ENCODE measurements around the gene ALDH1A2.
A peak's percentile ranks its signal among the peaks of the same experiment; 100 is the strongest.

Gene ALDH1A2

DNA sequence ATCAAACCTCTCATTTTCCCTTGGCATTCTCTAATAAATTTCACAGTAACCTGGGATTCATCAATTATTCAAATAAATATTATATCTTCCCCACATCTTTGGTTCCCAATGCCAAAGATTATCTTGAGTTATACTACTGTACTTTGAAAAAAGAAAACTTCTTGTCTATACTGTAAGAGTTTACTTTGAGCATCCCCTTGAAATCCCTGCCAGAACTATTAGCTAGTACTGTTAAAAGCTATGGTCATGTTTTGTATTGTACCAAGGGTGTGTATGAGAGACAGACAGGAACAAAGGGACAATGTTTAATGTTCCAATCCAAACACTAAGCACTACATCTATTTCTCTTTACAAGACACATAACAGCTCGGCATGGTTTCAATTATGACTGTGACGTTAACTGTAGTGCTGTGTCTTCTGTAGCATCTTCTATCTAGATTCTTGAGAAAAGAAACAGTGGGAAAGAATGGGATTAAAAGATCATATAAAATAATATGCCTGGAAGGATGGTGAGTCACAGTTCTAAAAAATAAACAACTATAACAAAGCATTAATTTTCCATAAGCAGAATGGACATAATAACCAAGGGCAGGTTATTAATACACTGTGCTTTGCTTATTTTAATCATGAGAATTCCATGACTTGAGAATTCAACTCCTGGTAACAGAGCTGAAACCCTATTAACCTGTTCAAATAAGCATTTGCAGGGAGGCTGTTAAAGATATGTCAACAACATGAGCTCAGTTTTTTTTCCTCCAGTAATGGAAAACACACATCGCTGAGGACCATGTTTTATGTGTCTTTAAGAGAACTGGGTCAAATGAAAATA is 71.1 kb downstream of the ALDH1A2 start:
- DNase-seq: no peak

DNA sequence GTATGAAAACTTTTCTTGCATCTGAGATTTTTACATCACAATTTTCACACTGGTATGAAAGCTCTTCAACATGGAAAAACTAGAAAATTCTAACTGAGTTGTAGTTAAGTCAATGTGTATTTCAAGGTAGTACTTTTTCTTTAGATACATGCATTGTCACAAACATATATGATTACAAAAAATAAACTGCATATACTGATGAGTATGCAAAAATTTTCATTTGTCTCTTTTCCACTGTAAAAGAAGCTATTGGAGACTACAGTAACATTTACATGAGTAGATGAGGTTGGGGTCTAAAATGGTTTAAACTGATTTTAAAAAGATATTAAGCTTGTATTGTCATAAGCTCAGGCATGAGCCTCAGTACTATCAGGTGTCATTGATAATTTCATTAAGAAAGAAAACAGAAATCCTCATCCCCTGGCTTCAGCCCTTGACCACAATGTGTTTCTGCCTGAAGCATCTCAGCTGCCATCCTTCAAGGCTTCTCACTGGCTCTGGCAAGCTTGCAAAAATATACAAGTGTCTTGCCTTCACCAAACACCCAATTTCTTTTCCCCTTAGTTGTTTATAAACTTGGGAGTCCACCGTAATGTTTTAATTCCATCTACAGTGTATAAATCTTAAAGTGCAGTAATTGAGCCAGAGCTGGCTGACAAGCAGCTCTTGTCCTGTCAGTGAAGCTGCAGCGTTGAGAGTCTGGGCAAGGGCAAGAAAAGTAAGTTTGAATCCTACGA is 71.9 kb downstream of the ALDH1A2 start:
- no peak for DNase-seq

DNA sequence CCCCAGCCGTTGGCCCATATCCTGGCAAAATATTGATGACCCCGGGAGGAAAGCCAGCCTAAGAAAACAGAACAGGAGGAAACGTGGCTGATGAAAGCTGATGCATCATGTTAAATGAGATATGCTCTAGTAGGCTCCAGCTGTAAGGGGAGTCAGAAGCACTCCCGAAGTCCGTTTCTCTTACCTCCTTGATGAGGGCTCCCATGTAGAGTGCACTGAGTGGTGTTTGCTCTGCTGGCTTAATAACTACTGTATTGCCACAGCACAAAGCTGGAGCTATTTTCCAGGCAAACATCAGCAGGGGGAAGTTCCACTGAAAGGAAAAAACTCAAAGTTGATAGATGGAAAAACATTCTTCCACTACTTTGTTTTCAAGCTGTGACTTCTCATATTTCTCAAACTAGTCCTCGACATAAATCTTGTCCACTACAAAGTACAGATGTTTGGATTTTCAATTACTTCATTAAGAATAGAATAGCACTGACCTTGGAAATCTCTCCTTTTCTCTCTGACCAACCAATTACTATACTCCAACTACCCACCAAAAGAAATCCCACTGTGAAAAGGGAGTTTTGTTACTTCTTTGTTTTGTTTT is 72.7 kb downstream of the ALDH1A2 start:
- no peak for DNase-seq

DNA sequence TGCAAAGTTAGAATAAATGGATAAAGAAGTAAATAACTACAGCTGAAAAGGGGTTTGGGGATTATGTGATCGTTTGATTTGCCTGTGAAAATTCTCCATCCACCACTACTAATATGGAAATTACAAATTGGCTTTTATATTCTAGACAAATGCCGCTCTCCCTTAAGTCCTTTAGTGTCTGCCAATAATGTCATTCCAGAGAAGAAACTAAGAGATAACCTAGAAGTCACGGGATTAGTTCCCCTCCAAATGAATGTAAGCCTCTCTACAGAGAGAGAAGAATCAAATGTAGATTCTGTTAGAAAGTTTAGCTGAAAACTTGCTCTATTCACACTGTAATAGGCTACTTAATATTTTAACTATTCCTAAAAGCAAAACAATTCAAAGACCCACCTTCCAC is 92.0 kb downstream of the ALDH1A2 start:
- no peak for DNase-seq

DNA sequence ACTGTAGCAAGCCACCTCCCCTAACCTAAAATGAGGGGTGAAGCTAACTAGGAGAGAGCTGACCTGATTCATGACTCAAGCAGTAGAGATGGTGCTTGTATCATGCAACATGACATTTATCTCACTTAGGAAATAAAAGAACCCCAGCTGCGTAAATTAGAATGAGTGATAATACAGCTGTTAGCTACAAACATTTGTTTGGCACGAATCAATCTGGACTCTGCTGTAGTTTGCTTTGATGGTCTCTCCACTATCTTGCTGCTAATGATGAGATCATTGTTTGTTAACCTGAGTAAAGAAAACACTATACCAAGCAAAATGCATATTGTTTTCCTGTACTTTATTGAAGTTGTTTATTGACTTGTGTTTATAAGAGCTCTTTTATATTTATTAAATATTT is 92.6 kb downstream of the ALDH1A2 start:
- DNase-seq: no peak

DNA sequence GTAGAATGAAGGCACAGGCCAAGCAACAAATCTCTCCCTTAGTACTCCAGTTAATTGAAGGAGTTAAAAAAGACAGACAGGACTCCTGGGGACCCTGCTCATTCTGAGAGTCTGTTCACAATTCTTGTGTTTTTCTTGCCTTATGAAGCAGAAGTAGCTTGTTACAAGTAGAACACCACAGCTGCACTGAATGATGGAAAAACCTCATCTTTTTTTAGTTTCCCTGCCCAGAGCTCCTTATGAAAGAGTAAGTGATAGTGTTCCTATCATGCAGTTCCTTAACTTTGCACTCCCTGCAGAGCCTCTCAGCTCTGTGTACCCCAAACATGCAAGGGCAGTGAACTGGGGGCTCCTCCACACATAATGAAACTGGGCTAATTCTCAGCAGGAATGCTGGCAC is 95.5 kb downstream of the ALDH1A2 start:
- DNase-seq: no peak

DNA sequence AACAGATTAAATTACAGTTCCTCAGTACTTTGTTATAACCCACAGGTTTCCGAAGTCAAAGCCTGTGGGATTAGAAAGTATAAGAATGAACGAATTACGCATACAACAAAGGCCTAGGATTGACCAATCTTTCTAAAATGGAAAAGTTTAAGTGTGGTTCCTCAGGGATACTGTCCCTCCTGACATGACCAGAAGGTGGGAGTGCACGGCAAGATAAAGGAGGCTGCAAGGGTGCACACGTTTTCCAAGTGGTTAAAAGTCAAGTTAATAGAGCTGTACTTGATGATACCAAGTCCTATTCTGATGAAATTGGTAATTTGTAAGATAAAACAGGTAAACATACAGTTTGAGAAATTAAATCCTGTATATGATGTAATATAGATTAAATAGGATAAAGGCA is 96.2 kb downstream of the ALDH1A2 start:
- peak in 1 of 2 experiments; percentile 22 for DNase-seq

DNA sequence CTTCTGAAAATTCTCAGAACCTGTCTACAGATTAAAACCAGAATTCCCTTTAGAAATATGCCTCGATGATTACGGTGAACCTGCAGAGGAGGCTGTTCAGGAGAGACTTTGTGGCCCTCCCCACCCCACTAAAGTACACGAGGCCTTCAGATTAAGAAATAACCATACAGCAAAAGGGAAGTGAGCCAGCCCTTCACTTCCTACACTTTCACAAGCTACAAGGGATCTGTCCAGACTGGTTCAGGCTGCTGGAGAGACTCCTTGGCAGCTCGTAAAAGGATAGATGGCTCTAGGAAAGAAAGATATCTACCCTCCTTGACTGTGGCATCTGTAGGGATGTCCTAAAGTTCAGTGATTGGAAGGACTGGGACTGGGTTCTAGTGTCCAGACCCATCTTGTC is 102.6 kb downstream of the ALDH1A2 start:
- DNase-seq: no peak

DNA sequence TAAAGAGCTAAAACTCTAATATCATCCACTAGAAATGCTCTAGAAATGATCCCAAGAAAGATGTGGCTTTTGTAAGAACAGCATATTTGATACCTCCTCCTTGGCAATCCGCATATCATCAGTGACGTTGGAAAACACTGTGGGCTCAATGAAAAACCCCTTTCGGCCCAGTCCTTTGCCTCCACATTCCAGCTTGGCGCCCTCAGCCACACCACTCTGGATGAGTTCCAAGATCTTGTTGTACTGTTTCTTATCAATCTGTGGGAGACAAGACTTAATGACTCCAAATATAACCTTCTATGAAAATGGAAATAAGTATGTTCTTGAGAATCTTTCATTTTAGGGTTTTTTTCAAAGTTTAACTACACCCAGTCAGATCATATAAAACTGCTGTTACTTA is 103.6 kb downstream of the ALDH1A2 start:
- no peak for DNase-seq

DNA sequence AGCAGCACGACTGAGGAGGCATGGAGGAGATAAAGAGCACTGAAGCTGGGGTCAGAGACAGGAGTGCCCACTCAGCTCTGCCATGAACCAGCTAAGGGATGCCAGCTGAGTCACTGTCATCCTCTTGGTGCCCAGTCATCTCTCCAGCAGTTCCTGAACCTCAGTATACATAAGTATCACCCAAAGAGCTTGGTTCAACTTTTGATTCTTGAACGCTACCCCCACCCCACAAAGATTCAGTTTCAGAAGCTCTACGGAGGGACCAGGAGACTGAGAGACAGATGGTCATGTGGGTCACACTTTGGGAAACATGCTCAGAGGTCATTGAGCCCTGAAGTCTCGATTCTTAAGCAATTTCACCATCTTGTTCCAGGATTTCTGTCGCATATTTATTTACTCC is 108.4 kb downstream of the ALDH1A2 start:
- no peak for DNase-seq

DNA sequence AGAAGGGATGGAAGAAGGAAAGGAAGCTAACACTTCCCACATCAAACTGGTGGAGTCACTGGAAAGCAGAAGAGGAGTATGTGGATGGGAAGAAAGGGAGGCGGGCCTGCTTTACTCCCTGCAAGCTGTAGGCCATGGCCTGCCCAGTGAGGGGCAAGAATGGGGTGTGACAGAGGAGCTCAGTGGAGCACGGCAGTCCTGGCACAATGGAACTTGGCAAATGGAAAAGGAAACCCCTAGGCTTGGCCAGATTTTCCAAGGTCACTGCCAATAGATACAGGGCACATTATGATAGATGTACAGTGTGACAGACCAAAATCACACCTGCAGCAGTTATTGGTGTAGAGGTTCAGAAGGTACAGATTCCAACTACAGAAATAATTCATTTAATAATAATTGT is 111.6 kb downstream of the ALDH1A2 start:
- no peak for DNase-seq

DNA sequence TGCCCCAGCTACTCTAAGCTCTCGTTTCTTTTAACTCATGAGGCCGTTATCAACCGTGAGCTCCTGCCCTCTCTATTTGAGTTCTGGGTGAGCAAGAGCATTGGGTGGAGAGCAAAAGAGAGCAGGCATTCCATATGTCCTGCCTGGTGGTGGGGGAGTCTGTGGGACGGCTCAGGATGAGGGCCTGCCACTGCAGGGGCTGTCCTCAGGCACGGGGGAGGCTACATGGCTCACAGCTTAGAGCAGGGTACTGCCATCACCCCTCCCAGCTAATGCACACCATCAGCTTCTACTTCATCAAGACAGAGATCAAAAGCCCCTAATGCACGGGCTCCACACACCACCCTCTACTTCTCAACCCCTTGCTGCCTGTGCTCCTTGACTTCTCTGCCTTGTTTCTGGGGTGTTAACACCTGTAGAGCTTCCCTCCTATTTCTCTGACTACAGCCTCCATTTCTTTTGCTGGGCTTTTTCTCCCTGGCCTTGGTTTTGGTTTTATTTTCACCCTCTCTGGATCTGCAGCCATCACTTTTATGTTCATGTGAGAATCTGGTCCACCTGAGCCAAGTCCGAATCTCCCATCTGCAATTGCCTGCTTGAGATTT is 114.1 kb downstream of the ALDH1A2 start:
- DNase-seq: no peak

DNA sequence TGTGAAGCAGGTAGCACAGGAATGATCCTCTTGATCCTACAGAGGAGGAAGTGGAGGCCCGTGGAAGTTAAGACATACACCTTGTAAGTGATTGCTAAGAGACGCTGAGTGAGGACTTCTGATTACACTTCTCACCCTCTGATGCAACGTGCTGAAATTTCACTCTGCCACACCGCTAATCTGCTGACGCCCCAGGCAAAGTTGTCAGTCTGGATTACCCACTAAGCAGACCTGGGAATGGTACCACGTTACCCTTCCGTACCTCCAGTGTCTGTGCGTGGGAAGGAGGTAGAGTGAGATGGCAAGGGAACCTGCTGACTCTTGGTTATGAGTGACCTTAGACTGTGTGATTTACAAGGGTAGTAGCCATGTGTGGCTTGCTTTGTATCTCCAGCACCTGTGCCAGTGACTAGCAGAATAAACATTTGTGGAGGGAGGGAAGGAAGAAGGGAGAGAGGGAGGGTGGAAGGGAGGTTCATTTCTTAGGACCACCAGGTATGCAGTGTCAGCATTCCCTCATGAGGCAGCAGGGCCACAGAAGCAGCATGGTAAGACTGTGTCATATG is 115.0 kb downstream of the ALDH1A2 start:
- no peak for DNase-seq

DNA sequence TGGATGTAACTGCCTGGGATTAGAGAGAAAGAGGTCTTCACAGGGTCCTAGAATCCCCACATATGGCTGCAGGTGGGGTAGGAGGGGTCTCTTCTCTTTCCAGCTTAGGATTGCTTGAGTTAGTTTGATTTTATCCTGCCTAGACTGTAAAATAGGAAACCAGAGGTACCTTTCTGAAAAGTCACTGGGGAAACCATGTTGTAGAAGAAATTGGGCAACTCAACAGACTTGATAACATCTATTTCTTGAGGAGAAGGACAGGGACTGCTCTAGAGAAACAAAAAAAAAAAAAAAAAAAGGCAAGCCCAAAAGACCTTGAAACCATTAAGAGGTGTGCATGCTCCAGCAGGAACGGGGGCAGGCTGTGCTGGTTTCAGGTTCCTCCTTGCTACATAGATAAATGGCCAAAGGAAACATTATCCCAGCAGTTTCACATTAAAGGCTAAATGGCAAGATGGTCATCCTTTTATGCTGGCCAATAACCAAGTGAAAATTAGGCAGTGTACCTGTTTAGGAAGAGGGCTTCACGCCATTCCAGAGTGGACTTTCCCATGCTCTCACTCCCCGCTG is 116.1 kb downstream of the ALDH1A2 start:
- no peak for DNase-seq

DNA sequence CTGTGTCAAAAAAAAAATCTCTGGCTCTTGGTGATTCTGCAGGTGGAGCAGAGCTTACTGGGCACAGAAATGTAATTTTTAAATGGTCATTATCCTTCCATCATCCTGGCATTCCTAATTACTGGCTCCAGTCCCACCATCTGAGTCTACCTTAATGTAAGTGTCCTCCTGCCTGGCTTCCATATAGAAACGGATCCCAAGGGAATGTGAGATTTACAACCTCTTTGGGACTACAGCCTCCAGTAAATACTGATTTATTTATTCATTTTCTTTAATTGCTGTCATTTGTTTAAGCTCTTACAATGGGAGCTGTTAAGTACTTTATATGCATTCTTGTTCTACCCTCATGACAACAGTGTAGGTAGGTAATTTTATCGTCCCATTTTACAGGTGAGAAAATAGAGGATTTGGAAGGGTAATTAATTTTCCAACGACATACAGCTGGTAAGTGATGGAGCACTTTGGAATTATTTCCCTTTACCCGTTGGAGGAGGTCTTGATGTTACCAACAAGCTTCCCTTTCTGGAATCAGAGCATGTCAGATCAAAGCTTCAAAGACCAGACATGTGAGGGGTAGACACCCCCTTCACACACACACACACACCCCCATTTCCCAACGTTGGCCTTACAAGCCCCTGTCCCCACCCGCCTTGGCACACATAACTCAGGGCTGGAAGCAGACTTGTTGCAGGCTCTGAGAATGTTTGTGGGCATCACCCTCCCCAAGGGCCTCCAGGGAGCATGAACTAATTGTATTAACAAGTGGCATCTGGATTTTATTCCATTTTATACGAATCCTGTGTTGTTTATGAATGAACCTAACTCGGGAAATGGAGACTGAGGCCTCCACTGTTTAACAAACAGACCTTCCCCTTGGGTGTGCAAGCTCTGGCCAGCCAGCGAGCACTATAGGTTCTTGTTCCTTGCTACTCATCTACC is 116.9 kb downstream of the ALDH1A2 start:
- no peak for DNase-seq

DNA sequence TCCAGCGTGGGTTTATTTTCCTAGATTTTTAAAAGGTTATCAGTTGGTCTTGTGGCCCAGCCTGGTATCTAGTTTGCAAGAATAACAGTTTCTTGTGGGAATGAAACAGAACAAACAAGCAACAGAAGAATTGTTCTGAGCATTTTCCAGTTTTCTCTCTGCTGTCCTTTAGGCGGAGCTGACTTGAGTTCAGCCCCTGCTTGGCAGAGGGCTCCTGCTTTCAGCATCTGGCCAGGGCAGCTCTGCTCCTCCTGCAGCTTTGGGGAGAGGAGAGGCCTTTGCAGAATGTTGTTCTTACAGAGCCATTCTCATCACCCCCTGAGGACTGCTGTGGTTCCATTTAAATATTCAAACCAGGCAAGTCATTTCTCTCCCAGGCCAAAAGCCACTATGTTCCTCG is 117.7 kb downstream of the ALDH1A2 start:
- no peak for DNase-seq

DNA sequence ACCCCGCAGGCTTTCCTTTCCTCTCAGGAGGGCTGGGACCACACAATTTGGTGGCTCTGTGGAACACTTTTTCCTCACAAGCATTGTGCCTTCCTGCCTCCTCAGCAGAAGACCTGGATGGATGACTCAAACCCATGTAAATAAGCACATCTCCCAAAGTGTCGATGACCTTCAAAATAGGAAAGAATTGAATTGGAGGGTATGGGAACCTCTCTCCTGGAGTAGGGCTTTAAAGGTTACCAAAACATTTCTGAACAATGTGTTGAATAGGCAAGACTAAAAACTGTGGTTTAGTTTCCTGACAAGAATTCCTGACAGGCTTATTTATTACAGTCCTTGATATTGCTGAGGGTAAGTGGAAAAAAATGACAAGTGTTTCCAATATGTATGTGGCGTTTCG is 118.2 kb downstream of the ALDH1A2 start:
- no peak for DNase-seq

DNA sequence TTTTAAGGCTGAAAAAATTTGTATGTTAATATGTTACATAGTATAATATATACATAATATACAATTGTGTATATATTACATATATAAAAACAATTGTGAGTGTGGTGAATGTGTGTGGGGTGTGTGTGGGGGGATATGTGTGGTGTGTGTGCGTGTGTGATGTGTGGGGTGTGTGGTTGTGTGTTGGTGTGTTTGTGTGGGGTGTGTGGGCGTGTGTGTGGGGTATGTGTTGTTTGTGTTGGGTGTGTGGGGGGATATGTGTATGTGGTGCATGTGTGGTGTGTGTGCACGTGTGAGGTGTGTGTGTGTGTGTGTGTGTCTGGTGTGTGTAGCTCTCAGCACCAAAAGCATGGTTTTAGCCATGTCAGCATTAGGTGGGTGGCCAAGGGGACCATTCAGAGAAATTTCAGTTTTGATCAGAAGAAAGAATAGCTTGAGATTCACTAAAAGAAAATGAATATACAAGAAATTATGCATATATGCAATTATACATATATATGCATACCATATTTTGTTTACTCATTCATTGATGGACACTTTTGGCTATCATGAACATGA is 118.9 kb downstream of the ALDH1A2 start:
- no peak for DNase-seq

DNA sequence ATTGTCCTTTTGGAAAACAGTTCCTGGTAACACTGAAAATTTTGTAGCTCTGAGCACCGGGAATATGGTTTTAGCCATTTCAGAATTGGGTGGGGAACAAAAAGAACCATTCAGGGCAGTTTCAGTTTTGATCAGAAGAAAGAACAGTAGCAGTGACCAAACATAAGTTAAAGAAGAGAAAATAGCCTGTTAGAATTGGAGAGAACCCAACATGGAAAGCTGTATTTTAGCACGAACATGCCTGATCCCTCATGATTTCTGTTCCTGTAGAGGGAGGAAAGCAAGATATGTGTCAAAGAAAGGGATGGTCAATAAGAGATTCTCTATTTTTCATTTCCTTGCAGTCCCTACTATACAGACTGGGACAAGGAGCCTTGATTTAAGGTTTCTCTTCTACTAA is 119.9 kb downstream of the ALDH1A2 start:
- no peak for DNase-seq

DNA sequence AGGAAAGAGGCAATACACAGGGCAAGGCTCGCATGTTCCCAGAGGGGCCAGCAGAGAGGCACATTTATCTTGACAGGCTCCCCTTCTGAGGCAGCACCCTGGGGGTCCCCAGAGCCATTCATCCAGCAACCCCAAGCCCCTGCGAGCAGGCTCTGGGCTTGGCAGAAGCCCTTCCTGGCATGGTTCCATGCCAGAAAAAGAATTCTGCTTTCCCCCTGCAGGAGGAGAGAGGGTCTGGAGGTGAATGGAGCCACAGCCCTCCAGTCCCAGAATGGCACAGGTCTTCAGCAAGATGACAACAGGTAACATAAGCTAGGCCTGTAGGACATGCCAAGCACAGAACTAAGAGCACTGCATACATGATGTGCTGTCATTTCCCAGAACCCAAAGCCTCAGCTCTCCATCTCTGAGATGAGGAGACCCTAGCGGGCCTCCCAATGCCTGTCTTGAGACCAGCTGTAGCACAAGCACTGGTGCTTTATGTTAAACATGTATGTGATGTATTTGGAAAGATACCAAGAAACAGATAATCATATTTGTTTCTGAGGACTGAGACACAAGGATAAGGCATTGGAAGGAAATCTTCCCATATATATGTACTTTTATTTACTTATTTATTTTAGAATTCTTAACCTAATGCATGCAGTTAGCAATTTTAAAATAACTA is 121.6 kb downstream of the ALDH1A2 start:
- no peak for DNase-seq

DNA sequence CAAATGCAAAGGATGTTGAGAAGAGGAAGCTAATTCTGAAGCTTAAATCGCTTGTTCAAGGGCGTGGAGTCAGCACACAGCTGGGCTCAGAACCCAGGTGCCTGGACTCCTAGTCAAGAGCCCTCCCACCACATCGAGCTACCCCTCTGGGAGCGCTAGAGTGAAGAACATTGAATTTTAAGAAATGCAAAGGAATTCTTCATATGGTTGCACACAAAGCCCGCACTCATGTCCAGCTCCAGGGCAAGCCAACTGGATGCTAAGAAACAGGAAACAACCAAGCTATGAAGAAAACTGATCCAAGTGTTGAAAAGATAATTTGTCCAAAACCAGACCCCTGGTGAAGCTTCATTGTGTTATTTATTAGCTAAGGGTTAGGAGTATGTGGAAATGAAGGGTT is 122.3 kb downstream of the ALDH1A2 start:
- DNase-seq: no peak

Data from NCI-H524 (cell line).